ENCODE measurements around the gene NDFIP1.

DNA sequence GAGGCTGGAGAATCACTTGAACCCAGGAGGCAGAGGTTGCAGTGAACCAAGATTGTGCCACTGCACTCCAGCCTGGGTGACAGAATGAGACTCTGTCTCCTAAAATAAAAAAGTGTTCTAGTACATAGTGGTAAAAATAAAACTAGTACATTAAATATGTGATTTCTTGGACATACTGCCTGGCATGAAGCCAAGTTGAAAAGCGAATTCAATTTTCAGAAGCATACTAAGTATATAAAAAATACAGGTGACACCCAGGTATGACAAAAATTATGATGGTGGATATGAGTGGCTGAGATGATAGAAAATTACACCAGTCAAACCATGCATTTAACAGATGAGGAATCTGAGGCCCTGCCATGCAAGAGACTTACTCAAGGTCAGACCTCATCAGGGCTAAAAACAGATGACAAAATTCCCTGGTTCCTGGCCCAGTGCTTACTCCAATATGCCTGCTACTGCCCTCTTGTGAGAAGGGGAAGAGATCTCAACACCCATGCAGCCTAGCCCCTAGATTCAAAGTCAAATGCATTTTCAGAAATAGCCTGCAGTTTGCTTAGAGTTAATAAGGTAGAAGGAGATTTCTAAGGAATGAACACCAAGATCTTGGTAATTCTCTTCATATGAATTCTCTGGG, 49.2 kb upstream of the NDFIP1 start:
- TF ChIP-seq, protein P1, sequence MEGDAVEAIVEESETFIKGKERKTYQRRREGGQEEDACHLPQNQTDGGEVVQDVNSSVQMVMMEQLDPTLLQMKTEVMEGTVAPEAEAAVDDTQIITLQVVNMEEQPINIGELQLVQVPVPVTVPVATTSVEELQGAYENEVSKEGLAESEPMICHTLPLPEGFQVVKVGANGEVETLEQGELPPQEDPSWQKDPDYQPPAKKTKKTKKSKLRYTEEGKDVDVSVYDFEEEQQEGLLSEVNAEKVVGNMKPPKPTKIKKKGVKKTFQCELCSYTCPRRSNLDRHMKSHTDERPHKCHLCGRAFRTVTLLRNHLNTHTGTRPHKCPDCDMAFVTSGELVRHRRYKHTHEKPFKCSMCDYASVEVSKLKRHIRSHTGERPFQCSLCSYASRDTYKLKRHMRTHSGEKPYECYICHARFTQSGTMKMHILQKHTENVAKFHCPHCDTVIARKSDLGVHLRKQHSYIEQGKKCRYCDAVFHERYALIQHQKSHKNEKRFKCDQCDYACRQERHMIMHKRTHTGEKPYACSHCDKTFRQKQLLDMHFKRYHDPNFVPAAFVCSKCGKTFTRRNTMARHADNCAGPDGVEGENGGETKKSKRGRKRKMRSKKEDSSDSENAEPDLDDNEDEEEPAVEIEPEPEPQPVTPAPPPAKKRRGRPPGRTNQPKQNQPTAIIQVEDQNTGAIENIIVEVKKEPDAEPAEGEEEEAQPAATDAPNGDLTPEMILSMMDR (IDR thresholded peaks at IDR 0.05): peak in 1 of 6 experiments; percentile 5
- no peak for TF ChIP-seq POLR2A (IDR thresholded peaks at IDR 0.05)
